GM12892 (cell line): Measurements from ENCODE around the gene SLC9A3.
A peak's percentile ranks its signal among the peaks of the same experiment; 100 is the strongest.

Experiments
- DNase-seq: peaks from one replicate; pipeline ENCODE4 v3.0.0; 2011; ENCODE audit not compliant: insufficient read length
- FAIRE-seq: peaks from 2 replicates; lab custom pipeline; 2011; peaks lifted over from hg19 to GRCh38; lab: Jason Lieb, UNC
- POLR2A ChIP-seq: IDR thresholded peaks from 2 replicates; pipeline ENCODE4 v1.6.1; 2011; ENCODE audit warnings: low read depth, low read length, control low read depth
- POLR2AphosphoS5 ChIP-seq: IDR thresholded peaks from 2 replicates; pipeline ENCODE4 v1.6.1; 2011; ENCODE audit warnings: low read depth, low read length, control low read depth
- TAF1 ChIP-seq: IDR thresholded peaks from 2 replicates; pipeline ENCODE4 v1.6.1; 2011; ENCODE audit warnings: low read depth, mild to moderate bottlenecking, control low read depth, low read length, borderline replicate concordance

Gene SLC9A3

DNA sequence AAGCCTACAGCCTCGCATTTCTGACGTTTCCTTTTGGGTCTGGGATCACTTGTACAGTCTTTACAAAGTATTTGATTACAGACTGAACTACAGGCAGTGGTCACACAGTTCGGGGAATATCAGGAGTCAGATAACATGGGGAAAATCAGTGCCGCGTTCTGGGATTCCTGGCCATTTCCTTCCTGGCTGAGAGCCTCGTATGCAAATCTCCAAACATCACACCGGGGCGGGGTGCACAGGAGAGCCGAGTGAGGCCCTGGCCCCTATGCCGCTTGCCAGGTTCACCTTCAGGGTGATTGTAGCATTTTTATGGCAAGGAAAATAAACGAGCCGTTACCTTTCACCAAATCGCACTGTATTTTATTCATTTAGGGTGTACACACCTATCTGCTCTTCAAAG is 29.6 kb upstream of the SLC9A3 start:
- FAIRE-seq (no peak), DNase-seq (no peak)
- TF ChIP-seq POLR2AphosphoS5 (no peak), POLR2A (no peak), TAF1 (no peak)

DNA sequence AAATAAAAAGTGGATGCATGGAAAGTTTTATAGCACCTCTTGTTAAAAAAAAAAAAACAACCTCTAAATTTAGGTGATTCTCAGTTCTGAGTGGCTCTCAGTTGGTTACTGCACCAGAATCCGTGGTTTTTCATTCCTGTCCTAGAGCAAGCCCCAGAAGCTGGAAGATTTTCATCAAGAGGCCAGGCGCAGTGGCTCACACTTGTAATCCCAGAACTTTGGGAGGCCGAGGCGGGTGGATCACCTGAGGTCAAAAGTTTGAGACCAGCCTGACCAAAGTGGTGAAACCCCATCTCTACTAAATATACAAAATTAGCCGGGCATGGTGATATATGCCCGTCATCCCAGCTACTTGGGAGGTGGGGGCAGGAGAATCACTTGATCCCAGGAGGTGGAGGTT is 27.2 kb upstream of the SLC9A3 start:
- TF ChIP-seq TAF1 = no peak
- TF ChIP-seq POLR2AphosphoS5 = no peak
- no peak for TF ChIP-seq POLR2A
- FAIRE-seq (no peak), DNase-seq (no peak)

DNA sequence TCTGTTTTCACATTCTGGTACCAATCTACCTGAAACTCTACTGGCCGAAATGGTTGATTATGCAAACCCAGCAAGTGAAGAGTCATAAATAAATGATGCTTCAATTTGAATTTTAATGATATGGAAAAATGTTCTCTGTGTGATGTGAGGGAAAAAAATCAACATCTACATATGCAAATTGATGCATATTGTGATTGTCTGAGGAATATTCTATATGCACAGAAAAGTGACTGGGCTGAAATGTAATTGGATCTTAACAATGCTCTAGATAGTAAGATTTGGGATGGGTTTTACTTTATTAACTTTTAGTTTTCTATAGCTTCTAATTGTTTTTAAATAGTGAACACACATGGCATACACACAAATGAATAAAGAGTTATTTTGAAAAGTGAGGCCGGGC is 25.0 kb upstream of the SLC9A3 start:
- no peak for DNase-seq
- no peak for TF ChIP-seq POLR2AphosphoS5
- TF ChIP-seq TAF1 = no peak
- TF ChIP-seq POLR2A = no peak
- no peak for FAIRE-seq

DNA sequence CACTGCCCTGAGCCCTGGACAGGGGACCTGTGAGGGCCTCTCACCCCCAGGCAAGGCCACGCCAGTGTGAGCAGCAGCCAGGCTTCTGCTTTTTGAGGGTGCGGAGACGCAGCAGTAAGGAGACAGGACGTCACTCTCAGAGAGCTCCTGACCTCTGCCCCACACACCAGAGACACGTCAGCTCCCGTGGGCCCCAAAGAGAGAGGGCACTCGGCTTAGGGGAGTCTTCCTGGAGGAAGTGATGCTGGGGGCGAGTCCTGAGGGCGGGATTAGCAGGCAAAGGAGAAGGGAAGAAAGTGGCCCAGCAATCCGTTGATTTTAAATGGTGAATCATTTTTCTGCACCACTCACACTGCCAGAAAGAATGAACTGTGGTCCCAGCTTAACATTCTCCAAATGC is 24.0 kb upstream of the SLC9A3 start:
- no peak for FAIRE-seq
- DNase-seq = no peak
- TF ChIP-seq POLR2AphosphoS5 (no peak), TAF1 (no peak)

DNA sequence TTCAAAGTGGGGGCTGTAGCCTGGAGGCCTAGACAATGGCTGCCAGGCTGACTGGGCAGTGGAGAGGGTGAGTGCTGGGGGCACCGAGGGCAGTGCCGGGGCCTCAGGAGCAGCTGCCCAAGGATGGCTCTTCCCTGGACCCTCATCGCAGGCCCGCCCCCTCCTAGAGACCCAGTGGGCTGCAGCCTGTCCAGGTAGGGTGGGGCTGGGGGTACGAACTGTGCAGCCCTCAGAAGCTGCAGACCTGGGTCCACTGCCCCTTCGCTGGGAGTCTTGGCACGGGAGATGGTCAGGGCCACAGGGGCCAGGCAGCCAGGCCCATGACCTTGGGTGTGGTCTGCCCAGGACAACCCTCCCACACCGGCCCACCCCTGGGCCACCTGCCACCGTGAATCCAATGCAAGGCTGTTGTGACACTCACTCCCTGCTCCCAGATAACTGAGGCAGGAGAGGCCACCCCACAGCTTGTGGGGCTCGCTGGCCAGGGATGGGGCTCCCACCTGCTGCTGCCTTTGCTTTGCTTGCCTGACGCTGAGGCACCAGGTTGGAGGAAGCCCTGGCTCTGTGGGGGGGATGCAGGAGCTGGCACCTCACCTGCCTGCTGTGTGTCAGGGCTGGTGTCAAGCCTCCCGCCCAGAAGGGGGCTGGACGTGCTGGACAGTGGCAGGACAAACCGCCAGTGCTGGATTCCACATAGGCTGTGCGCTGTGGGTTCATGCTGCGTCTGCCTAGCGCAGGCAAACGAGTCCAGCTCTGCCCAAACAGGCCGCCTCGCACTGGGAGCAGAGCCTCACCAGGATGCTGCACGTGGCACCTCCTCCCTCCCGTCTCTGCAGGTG is 23.1 kb upstream of the SLC9A3 start:
- TF ChIP-seq TAF1 (no peak), POLR2AphosphoS5 (no peak), POLR2A (no peak)
- no peak for FAIRE-seq
- no peak for DNase-seq

DNA sequence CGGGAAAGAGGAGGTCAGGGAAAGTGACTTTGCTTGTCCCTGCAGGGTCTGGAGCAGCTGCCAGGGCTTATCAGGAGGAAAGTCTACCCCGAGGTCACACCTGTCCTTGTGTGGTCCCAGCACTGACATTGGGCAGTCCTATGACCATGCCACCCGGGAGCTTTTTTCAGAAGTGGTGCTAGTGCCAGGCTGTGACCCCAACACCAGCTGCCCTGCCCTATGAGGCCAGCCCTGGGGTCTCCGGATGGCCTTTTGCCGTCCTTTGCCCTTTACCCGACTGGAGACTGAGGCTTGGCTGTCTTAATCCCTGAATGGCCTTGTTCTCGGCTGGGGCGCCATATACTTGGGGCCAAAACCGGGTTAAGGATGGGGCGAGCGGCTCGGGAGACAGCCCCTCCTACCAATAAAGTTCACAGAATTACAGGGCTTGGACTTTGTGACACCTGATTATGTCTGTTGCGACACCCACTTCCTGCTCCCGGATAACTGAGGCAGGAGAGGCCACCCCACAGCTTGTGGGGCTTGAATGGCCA is 22.2 kb upstream of the SLC9A3 start:
- TF ChIP-seq TAF1 = no peak
- TF ChIP-seq POLR2A = no peak
- TF ChIP-seq POLR2AphosphoS5 = no peak
- no peak for FAIRE-seq

DNA sequence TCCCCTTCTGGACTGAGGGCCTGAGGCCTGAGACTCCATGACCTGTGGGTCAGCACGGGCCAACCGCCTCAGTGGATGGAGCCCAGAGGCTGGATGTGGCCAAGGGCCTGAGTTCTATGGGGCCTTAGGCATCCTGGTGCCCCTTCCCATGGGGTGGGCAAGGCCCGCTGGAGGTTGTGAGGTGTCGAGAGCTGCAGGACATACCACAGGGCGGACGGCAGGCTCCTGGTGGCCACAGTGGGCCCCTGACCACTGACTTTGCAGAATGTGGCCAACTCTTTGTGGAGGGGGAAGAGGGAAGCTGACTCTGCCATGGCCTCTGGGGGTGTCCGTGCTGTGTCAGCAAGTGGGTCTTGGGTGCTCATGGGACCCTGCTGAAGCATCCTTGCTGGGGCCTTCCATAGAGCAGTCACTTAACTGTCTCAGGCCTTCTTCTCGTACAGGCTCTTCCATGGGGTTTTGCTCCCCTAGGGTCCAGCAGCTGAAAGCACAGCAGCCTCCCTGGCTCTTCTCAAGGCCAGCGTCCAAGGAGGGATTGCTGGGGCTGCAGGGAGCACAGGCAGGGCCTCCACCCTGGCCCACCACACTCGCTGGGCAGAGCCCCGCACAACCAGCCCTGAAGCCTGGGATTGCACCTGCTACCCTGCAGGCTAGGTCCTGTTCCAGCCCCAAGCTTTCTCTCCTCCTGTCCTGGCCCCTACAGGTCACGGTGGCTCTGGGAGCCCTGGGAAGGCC is 21.6 kb upstream of the SLC9A3 start:
- no peak for DNase-seq
- TF ChIP-seq POLR2A (no peak), TAF1 (no peak), POLR2AphosphoS5 (no peak)
- no peak for FAIRE-seq

More for the DNA sequence above, 22.2 kb upstream of the SLC9A3 start:
- DNase-seq = no peak

DNA sequence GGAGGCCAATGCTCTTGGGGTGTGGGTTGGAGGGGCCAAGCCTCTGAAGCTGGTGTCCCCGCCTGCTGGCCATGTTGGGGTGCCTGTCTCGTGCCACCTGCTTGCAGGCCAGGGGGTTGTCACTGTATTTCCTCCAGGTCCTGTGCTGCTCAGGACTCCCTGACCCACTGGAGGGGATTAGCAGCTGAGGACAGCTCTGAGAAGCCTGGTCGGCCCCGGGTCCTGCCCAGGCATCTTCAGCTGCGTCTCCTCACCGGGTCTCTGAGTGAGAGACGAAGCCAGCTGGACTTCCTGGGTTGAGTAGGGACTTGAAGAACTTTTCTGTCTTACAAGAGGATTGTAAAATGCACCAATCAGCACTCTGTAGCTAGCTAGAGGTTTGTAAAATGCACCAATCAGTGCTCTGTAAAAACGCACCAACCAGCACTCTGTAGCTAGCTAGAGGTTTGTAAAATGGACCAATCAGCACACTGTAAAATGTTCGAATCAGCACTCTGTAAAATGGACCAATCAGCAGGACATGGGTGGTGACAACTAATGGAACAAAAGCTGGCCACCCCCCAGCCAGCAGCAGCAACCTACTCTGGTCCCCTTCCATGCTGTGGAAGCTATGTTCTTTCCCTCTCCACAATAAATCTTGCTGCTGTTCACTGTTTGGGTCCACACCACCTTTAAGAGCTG is 20.6 kb upstream of the SLC9A3 start:
- FAIRE-seq (no peak), DNase-seq (no peak)
- no peak for TF ChIP-seq POLR2A
- TF ChIP-seq POLR2AphosphoS5 = no peak
- TF ChIP-seq TAF1 = no peak

DNA sequence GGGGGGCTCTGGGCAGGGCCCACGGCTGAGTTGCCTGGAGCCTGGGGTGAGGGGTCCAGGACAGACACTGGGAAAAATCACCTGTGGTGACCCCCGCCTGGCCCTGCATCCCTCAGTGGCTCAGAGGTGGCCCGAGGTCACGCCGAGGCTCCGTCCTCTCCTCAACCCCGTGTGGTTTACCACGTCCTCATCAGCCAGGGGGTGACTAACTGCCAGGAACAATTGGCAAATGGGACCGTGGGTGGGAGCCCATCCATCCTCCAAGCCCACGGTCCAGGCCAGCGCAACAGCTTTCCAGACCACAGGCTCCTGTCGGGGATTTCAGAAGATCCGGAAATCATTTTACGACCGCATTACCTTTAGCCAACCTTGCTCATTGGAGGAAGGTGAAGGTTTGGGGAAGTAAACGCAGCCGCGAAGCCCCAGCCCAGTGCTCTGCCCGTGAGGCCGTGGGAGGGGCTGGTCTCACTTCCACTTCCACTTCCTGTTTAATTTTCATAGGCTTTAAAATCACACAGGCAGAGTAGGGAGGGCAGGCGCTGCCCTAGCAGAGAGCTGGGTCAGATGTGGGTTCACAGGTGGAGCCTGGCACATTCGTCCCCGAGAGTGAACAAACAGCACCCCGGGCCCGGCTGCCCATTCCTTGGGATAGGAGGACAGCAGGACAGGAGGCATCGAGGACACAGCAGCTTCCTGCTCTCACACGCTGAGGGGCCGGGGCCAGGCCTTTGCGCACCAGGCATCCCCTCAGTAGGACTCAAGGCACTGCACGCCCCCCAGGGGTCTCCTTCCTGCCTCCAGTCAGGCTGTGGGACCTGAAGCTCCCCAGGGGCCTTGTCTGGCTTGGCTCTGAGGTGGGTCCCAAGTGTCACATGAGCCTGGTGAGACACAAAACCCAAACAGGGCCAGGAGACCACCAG is 19.8 kb upstream of the SLC9A3 start:
- DNase-seq (peak; percentile 96), FAIRE-seq (peak; percentile 99)
- no peak for TF ChIP-seq POLR2A
- no peak for TF ChIP-seq TAF1
- no peak for TF ChIP-seq POLR2AphosphoS5

DNA sequence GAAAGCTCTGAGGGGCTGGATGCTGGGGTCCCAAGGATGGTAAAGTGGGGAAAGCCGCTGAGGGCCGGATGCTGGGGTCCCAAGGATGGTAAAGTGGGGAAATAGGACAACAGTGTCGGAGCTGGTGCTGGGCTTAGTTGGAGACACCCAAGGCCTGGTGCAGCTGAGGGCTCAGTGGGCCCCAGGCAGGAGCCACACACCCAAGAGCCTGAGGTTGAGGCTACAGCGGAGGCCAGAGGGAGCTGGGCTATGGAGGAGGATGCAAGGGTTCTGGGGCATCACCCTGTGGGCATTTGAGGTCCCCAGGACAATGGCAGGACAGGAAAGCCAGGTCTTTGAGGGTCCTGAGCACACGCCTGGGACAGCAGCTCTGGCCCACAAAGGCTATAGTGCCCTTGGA is 19.1 kb upstream of the SLC9A3 start:
- FAIRE-seq = no peak
- DNase-seq = no peak
- TF ChIP-seq TAF1 (no peak), POLR2A (no peak), POLR2AphosphoS5 (no peak)

DNA sequence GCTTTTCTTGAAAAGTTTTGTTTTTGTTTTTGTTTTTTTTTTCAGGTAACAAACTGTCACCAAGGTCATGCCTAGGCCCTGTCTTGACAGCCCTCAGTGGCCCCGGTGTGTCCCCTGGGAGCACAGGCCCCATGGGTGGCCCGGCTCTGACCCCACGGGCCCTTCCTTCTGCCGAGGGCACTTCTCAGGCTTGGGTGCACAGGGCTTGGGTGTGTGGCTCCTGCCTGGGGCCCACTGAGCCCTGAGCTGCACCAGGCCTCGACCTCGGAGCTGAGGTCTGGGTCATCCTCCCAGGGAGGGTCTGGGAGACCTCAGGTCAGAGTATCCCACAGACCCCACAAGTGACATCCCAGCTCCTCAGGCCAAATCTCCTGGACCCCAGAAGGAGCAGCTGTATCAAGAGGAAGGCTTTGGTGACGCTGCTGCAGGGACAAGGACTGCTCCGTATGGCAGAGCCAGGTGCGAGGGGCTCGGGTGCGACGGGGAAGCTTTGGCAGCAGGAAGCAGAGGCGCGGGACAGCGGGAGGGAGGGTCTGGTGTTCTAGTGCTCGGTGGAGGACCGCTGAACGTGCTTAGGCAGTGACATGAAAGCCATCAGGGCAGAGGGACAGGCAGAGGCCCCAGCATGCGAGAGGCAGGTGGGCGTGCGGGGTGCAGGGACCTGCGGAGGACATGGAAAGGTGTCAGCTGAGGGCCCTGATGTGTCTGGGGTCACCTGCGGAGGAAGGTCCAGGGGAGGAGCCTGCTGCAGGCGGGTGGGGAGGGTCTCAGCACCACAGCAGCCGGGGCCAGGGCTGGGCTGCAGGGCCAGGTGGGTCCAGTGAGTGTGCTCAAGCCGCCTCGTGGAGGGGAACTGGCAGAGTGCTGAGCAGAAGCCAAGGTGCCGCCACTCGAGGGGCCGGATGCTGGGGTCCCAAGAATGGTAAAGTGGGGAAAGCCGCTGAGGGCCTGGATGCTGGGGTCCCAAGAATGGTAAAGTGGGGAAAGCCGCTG is 18.4 kb upstream of the SLC9A3 start:
- DNase-seq (no peak), FAIRE-seq (peak; percentile 5)
- TF ChIP-seq POLR2AphosphoS5 (no peak), TAF1 (no peak), POLR2A (no peak)
